Heart left ventricle (tissue), 13 donors: Measurements from ENCODE around the gene MZB1.

Experiments
- POLR2A ChIP-seq, 2 donors: fragments of 450-650 bp; IDR thresholded peaks; one replicate each; pipeline ENCODE4 v1.6.1; 2017; ENCODE audit warnings: antibody characterized with exemption in 2 of 2, mild to moderate bottlenecking in 2 of 2, moderate library complexity in 2 of 2
- TF ChIP-seq, protein P1 (sequence below), 12 donors: fragments of 200-600 bp; sonication (generic) in 4 of 12; IDR thresholded peaks; one replicate each; pipeline versions ENCODE4 v1.5.0 to v1.8.0; 2018 to 2022; ENCODE audit warnings: antibody characterized with exemption in 12 of 12, mild to moderate bottlenecking in 5 of 12
- donor health status: ischemic (EF 13 %, LVEDD 7.1; RV severe dilation, severe dysfunction).
- donor health status: DM: no; HTN: yes; CAD: no.
- donor health status: DM: no; HTN: no; CAD: no.
- donor health status: ischemic (EF 25% LVEDD 6.9; RV normal size, moderate dysfunction).
- donor health status: ischemic (EF 25% LVEDD 5.7; RV mildly dilated, moderate dysfunction).
- donor health status: ischemic (EF 35%, LVEDD 5.7; RV mildly dilated, moderate dysfunction).
- donor health status: nonischemic (EF 11% LVEDD 7.7; RV severe dilation, severe dysfunction).
- donor health status: DM: yes; HTN: yes; CAD: no.
- donor health status: PGD.
- donor health status: ischemic (EF 29% LVEDD 5.4; RV normal size, mild dysfunction).
- donor health status: nonischemic (EF 23%, LVEDD 6.1; RV moderate dilation, normal function).

DNA sequence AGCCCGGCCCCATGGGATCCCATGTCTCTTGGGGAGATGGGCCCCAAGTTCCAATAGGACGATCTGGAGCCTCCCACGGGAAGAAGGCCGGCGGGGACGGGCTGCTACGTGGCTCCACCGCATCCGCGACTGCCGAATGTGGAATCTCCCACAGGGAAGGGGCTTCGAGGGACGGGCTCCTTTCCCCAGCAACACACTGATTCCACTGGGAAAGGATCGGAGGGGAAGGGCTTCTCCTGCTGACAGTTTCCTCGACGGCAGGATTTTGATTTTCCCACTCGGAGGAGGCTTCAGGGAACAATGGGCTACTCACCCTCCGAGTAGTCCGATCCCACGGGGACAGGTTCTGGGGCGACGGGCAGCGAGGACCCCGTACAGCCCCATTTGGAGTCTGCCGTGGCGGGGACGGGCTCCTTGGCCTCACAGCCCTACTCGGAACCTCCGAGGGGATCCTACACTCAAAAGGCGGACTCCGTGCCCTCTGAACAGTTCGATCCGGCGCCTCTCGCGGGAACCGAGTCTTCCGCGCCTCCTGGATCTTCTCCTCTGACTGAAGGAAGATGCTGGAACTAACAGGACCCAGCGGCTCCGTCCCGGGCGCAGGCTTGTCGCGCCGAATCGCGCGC, 3.9 kb upstream of the MZB1 start:
- TF ChIP-seq, protein P1, sequence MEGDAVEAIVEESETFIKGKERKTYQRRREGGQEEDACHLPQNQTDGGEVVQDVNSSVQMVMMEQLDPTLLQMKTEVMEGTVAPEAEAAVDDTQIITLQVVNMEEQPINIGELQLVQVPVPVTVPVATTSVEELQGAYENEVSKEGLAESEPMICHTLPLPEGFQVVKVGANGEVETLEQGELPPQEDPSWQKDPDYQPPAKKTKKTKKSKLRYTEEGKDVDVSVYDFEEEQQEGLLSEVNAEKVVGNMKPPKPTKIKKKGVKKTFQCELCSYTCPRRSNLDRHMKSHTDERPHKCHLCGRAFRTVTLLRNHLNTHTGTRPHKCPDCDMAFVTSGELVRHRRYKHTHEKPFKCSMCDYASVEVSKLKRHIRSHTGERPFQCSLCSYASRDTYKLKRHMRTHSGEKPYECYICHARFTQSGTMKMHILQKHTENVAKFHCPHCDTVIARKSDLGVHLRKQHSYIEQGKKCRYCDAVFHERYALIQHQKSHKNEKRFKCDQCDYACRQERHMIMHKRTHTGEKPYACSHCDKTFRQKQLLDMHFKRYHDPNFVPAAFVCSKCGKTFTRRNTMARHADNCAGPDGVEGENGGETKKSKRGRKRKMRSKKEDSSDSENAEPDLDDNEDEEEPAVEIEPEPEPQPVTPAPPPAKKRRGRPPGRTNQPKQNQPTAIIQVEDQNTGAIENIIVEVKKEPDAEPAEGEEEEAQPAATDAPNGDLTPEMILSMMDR (IDR thresholded peaks at IDR 0.05): no peak
- TF ChIP-seq POLR2A (IDR thresholded peaks at IDR 0.05): no peak
